Middle frontal gyrus (tissue), 1 donor: Measurements from ENCODE around the gene CAND1.

Source experiments
- DNase-seq: peaks from one replicate; pipeline ENCODE4 v3.0.0-alpha.2; 2015; ENCODE audit warnings: low spot score; ENCODE audit errors: extremely low spot score

Gene CAND1

DNA sequence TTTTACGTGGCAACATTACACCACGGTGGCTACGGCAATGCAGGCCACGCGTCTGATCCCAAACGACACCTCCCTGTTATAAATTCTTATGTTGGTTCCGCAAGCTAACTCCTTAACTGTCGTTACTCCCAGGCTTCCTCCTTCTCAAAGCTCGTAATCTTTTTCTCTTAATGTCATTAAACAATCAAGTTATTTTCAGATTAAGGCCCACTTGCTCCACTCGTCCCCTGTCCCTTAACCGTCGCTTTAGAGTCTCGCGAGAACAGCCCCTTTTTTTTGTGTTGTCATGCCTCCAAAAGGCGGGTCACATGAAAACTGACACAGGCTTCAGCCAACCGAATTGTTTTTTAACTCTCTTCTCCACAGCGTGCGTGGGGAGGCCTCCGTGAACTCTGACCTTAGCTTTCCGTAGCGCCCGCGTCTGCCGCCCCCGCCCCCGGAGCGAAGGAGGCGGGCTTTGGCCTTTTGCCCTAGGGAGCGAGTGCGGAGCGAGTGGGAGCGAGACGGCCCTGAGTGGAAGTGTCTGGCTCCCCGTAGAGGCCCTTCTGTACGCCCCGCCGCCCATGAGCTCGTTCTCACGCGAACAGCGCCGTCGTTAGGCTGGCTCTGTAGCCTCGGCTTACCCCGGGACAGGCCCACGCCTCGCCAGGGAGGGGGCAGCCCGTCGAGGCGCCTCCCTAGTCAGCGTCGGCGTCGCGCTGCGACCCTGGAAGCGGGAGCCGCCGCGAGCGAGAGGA is at the start of gene CAND1:
CAND1 (plus strand) TSS at position 463 of the 737 bp plus-strand sequence. CDS start 360 bp downstream, outside the sequence.
- peak; percentile 99 for DNase-seq

DNA sequence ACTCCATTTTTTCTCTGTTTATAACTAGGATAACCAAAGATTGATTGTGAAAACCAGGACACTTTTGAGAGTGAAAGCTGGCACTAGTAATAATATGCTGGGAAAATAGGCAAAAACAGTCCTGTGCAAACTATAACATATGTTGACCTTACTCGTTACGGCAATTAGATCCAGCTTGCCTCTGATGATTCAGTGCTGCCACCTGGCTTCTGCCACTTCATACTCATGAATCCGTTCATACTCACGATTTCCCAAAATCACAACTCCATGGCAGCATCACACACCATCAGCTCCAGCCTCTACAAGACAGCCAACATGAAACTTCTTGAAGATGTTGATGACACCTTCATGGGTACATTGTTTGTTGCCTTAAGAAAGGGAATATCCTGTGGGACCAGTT is 49.1 kb upstream of the CAND1 start:
- DNase-seq, result no peak

DNA sequence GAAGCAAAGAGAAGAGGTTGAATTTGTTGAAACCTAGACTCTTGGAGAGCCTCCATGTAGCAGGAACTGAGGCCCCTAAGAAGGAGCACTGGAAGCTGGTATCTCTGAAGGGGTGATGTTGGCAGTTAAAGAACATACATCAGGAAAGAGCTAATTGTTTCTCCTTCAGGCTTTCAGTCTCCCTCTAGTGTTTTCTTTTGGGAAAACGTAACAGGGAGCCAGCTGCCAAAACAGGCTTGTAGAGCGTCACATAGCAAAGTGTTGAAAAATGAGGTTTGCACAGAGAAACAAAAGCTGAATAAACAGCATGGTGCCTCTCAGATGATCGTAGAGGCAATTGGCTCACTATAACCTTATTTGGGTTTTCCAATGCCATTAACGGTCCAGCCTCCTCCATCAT is 46.9 kb upstream of the CAND1 start:
- DNase-seq, result no peak

DNA sequence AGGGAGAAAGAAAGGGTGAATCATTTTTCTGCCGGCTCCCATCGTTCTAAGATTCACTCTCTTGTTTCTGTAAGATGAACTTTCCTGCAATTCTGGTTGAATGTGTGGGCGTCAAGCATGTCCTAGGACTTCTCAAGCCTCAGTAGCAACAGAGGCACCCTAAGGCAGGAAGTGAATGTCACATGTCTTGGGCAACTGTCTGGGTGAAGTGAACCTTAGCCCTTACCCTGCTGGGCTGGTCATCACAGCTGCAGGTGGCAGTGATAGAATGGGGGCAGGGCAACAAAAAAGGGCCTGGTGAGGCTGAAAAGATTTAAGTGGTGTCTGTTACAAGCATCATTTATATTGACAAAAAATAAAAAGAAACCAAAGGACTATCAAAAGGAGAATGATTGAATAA is 45.9 kb upstream of the CAND1 start:
- no peak for DNase-seq

DNA sequence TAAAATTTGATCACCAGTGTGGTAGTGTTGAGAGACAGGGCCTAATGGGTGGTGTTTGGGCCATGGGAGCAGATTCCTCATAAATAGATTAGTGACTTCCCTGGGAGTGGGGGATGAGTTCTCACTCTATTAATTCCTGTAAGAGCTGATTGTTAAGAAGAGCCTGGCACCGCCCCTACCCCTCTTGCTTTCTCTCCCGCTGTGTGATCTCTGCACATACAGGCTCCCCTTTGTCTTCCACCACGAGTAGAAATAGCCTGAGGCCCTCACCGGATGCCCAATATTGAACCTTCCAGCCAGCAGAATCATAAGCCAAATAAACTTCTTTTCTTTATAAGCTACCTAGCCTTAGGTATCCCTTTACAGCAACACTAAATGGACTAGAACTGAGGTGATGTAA is 31.9 kb upstream of the CAND1 start:
- no peak for DNase-seq

DNA sequence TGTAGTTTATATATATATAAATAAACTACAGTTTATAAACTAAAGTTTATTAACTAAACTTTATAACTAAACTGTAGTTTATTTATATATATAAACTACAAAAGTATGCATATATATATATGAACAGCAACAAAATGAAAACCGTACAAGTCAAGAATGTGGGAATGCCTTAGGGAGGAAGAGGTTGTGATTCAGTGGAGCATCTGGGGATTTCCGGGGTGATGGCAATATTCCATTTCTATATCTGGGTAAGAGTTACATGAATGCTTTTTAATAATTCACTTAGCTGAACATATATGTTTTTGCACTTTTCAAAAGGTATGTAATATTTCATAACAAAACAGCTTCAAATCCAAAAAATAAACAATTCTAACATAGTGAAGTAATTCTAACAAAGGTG is 30.1 kb upstream of the CAND1 start:
- no peak for DNase-seq

DNA sequence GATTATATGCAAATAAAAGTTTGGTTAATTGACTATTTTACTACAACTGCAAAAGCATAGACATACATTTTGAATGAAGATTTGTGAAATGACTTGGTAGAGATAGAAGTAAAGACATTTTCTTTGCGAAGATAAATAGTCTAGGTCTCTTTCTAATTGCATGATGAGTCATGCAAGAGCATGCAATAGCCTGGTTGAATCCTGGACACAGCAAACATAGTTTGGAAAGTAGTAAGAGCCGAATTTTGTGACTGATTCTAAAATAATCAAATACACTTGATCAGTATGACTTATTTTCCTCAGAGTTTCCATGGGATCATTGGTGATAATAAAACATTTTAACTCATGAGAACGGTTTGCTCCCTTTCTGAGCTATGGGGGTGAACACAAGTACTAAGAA is 27.7 kb upstream of the CAND1 start:
- DNase-seq, result no peak

DNA sequence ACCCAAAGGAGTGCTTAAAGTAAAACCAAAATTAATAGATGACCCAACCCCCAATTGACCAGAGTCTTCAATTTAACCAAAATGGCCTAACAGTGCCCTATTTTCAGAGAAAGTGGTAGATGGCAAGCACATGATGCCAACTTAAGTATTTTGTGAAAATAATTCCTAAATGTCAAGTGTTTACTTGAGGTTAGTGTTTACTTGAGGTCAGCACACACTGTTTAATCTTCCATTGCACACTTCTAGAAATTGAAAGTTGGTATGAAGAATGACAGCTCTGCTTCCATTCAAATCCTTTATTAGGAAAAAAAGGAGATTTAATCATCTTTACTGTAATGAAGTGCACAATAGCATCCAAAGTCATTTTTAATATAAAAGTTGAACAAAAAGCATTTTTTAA is 25.9 kb upstream of the CAND1 start:
- DNase-seq, result no peak

DNA sequence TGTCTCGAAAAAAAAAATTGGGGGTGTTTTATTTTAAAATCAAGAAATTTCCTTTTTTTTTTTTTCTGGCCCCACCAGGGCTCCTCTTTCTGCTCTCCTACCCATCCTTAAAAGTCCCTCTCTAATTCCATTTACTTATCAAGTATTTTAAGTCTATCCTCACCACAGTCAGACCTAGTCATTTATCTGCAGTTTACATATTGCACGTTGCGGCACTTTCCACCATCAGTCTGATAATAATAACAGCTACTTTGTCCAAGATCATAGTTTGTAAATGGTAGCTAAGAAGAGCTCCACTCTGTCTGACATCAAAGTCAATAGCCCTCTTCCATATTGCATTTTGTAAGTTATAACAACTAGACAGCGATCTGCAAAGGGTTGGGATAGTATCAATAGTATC is 23.6 kb upstream of the CAND1 start:
- DNase-seq, result no peak

DNA sequence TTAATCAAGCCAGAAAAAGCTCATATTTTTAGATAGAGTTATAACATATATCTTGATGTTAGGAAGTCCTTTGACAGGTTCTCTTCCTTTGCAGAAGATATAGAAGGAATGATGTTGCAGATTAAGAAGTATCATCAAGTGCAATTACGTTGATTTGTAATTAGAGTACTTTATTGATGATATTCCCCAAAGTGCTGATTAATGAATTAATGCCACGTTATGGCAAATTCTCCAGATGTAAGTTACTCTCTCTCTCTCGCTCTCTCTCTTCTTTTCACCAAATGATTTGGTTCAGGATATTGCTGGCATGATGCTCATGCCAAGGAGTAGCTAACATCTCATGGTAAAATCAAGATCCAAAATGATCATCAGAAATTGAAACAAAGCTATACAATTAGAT is 18.1 kb upstream of the CAND1 start:
- DNase-seq, result no peak

DNA sequence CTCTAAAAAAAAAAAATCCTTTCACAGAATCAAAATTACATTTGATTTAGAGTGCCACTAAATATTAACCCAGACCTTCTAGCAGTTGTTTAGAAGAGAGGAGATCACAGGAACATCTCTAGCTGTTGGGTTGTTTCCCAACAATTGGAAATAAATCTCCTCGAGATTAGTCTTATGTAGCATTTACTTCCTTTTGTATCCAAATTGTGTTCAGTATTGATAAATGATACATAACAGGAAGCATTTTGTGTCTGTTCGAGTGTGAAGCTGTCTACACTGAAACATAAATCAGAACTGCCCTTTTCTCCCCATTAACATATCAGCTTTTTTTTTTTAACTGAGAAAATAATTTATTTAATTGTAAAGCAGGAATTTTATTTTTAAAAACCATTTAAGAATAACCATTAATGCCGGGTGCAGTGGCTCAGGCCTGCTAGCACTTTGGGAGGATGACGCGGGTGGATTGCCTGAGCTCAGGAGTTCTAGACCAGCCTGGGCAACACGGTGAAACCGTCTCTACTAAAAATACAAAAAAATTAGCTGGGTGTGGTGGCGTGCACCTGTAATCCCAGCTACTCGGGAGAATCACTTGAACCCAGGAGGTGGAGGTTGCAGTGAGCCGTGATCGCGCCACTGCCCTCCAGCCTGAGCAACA is 14.7 kb upstream of the CAND1 start:
- DNase-seq, result no peak

DNA sequence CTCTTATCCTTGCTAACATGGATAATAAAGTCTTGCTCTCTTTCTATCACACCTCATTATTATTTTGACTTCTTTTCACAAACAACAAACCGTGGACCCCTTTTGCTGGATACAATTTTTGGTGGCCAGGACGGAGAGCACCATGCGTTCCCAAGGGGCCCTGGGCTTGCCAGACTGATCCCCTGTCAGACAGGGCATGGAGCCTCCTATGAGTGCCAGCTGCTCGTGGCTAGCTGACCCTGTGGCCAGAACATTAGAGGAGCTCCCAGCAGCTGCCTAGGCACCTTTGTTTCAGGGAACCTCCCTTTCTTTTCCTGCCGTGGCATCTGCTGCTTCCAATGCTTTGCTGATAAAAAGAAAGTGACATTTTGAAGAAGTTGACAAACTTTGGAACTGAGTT is 12.5 kb upstream of the CAND1 start:
- no peak for DNase-seq

DNA sequence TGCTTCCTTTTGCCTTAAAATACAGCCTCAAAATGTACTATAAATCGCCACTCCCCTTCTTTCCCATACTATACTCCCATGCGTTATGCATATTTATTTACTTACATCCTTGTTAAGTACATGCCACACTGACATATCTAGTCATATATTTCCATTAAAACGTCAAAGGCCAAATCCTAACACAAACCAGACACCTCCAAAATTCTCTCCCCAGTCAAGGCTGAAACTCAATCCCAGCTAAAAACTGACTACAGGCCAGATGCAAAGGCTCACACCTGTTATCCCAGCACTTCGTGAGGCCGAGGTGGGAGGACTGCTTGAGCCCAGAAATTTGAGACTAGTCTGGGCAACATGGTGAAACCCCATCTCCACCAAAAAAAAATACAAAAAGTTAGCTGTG is 5.7 kb upstream of the CAND1 start:
- DNase-seq, result no peak

DNA sequence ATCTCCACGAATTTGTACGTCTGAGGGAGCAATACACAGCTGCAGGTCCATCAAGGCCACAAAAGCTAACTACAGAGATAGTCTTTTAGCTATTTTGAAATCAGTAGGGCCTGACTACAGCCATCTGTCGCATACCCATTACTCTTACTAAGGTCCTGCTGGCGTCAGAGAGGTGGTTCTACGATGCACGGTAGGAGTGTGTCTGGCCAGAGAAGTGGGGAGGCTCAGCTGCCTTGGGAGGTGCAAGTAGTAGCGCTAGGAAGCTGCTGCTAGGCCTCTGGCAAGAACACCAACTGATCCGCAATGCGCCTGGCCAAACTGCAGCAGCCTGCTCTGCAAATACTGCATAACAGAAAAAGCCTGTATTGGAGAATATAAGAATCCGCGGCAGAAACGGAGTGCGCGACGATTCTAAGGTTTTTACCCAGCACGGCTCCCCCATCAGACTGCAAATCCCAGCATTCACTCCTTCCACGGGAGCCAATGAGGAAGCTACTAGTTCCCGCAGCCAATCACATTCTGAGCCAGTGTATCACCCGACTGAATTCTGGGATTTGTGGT is 743 bp upstream of the CAND1 start:
- DNase-seq, result peak; percentile 97

DNA sequence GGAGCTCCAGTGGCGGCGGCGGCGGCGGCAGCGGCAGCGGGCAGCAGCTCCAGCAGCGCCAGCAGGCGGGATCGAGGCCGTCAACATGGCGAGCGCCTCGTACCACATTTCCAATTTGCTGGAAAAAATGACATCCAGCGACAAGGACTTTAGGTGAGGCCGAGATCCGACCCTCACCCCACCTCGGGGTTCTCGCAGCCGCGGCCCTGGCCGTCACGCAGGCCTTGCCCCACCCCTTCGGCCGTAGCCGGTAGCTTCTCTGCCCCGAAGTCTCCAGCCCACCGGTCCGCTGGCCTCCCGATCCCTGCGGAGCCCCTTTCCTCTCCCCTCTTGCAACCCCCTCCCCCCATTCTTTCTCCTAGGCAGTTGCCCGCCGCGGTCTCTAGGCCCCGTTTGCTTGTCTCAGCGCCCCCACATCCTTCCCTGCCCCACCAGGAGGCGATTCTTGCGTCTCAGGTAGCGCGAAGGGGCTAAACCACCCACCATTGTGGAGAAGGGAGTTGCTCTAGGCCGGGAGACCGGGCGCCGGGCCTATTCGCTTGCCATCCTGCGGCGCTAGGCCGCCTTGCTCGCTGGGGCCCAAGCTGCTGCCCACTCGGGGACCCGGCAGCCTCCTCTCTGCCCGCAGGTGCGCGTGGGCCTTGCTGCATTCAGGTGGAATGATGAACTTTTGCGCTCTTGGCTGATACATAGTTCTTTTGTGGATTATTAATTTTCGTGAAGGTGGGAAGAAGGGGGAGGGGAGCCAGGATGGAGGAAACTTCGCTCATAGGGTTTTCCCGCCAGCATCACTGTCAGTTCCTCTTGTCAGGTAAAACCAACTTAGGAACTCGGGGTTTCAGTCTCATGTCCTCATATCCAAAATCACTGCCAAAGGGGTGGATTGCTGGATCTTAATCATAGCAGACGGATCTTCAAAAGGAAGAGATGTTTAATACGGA is 745 bp downstream of the CAND1 start:
- DNase-seq, result no peak

DNA sequence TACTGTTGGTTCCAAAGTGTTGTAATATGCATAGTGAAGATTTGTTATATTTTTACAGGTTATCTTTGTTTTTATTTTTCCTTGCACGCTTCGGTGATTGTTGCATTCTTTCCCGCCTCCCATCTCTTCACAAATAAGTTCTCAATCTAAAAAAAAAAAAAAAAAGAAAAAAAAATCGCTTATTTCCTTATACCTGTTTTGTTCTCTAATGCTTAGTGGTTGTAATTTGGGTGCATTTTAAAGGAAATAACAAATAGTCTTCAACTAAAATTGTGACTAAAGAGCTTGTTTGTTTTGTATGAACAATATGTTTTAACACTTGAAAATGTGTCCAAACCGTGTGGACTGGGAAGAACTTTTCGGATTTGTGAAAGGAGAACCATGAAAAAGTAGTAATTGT is 1.5 kb downstream of the CAND1 start:
- no peak for DNase-seq

DNA sequence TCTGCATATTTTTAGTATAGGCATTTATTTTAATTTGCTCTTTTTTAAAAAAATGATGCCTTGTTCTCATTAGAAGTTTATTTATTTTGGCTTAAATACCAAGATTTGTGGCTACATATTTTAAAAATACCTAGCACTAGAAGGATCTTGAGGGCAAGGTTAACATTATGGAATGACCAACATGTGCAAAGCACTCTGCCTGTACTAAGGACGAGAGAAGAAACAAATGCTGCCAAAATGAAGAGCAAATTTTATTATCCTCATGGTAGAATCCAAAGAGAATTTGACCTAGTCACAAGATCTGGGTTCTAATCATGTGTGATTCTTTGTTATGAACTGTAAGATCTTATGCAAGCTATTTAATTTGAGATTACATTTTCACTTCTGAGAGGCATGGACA is 2.8 kb downstream of the CAND1 start:
- no peak for DNase-seq

DNA sequence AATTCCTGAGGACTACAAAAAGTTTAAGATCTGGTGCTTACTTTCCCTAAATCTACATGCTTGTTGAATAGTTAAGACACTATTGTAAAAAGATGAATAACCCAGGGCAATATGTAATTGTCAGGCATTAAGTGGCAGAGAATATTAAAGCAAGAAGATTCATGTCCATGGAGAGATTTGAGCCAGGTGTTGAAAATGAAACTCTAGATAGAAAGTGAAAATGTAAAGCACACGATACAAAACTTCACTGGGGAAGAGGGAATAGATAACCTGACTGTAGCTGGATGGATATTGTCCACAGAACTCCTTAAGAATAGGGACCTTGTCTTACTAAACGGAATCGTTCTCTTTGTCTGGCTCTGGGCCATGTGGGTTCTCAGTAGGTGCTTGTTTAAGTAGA is 5.0 kb downstream of the CAND1 start:
- DNase-seq, result no peak

DNA sequence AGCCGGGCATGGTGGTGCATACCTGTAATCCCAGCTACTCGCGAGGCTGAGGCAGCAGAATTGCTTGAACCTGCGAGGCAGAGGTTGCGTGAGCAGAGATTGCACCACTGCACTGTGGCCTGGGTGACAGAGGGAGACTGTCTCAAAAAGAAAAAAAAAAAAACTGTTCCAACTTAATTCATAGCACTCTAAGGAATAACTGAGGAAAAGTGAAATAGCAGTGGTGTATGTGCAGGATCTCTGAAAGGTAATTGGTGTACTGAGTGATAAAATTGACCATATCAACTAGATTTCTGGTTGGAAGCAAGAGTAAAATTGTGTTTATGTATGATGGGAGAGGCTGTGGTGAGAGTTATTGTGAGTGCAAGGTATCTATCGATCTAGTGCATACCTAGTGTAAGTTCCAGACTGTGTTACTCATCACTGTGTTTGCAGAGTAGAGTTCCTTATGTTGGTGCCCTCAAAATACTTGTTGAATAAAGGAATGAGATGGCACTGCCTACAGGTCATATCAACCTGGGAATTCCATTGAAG is 6.3 kb downstream of the CAND1 start:
- DNase-seq, result no peak

DNA sequence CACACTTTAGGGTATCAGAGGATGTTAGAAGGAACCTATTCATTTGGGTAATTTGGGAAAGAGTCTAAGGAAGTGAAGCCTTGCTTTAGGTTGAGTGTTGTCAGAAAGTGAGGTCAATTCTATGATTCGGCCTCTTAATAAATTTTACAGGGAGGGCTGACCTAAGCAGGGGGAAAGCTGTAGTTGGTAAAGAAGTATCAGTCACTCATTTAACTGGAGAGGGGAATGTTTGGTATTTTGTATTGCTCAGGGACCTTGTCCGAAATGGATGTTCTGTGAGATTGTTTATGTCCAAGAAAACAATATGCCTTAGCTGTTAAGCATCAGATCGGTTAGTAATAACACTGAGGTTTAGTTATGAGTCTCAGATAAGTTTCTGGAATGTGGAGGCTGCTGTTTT is 7.3 kb downstream of the CAND1 start:
- no peak for DNase-seq

DNA sequence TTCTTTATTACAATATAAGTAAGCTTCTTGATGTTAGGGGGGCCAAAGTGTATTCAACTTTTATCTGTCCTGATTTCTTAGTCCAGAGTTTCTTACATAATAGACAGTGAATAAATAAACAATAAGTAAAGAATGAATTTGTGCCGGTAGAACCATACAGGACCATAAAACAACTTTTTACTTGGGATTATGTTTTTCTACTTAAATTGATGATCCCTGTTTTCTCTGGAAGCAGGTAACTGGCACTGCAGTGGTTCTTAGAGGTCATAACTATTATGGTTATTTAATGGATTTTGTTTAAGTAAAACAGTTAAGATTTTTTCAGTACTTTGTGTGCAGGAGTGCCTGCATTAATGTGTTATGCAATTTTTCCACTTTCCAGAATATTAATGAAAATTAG is 10.5 kb downstream of the CAND1 start:
- no peak for DNase-seq

DNA sequence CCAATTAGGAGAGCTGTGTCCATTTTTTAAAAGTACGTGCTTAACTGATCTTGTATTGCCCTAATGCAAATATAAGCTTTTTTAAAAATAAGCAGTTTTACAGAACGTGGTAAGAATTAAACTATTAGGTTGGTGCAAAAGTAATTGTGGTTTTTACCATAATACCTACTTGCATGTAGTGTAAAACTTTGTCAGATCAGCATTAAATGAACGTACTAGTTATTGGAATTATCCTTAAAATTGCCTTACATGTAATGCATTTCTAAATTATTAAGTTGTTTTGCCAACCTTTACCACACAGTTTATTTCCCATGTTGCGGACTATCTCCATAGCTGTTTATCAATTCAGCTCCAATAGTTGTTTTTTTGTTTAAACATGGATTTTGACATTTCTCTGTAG is 10.9 kb downstream of the CAND1 start:
- DNase-seq, result no peak
